GM12878 (cell line): ENCODE measurements around the gene B3GAT1. TPM values are rescaled to one million over a fixed set of nuclear protein-coding genes. Genes with fewer than 3 reads are reported as not detected.

Experiments used
- ATAC-seq: fragments of 200-7000 bp; cut with Tn5 transposase; 3 replicates; pipeline ENCODE4 v1.9.1; 2020; ENCODE audit warnings: mild to moderate bottlenecking, moderate library complexity
- BruUV-seq: library from RNA; stranded (reverse); fragments of 400-500 nt; replicated peaks from 2 replicates; lab custom pipeline; 2021; lab: Mats Ljungman, UMichigan
- CTCF ChIA-PET: fragments of 300-600 bp; sonication (Branson Sonifier 250); formaldehyde crosslinking; extraction: SDS; loops from one replicate; lab custom pipeline; 2021; ENCODE audit warnings: inconsistent platforms; lab: Yijun Ruan, JAX
- POLR2A ChIA-PET: fragments of 350-600 bp; formaldehyde crosslinking; extraction: SDS; loops from one replicate; lab custom pipeline; 2021; ENCODE audit warnings: inconsistent platforms; lab: Charles Lee
- RAD21 ChIA-PET: fragments of 300-600 bp; sonication (Branson Sonifier 250); formaldehyde crosslinking; loops from one replicate; lab custom pipeline; 2023; ENCODE audit warnings: antibody characterized with exemption; ENCODE audit not compliant: unreplicated experiment; lab: Charles Lee
- SMC1A ChIA-PET: fragments of 300-600 bp; sonication (Branson Sonifier 250); formaldehyde crosslinking; loops from one replicate; lab custom pipeline; 2023; ENCODE audit not compliant: unreplicated experiment, uncharacterized antibody; lab: Charles Lee
- DNase-seq: peaks from one replicate; pipeline ENCODE4 v3.0.0-alpha.2; 2011; ENCODE audit warnings: low read depth, low spot score
- FAIRE-seq: peaks from 3 replicates; lab custom pipeline; 2011; peaks lifted over from hg19 to GRCh38; lab: Jason Lieb, UNC
- H2AFZ ChIP-seq: 2 replicates; pipeline ENCODE4 v1.6.0; 2011; ENCODE audit warnings: low read depth, low read length, control low read depth; ENCODE audit not compliant: control insufficient read depth
- H3K27ac ChIP-seq: 2 replicates; pipeline ENCODE4 v1.5.1; 2011; ENCODE audit warnings: control low read depth; ENCODE audit not compliant: control insufficient read depth, insufficient read depth
- H3K27me3 ChIP-seq, 2 experiments: replicated peaks in 1 of 2; 2 replicates each; pipeline versions ENCODE4 v1.6.0 to v1.6.1; 2011; ENCODE audit warnings: low read length in 1 of 2; ENCODE audit not compliant: control insufficient read depth in 2 of 2, insufficient read depth in 2 of 2
- H3K36me3 ChIP-seq, 2 experiments: 2 replicates each; pipeline ENCODE4 v1.5.1; 2011; ENCODE audit warnings: low read length in 1 of 2; ENCODE audit not compliant: control insufficient read depth in 2 of 2, insufficient read depth in 2 of 2
- H3K4me1 ChIP-seq: 2 replicates; pipeline ENCODE4 v1.6.1; 2011; ENCODE audit warnings: mild to moderate bottlenecking, low read length, moderate library complexity, mixed read lengths; ENCODE audit not compliant: control insufficient read depth, insufficient read depth
- H3K4me2 ChIP-seq: 2 replicates; pipeline ENCODE4 v1.6.0; 2011; ENCODE audit warnings: control low read depth; ENCODE audit not compliant: control insufficient read depth, insufficient read depth
- H3K4me3 ChIP-seq: fragments of 200-600 bp; sonication (generic); 2 replicates; pipeline ENCODE4 v1.5.1; 2016
- H3K79me2 ChIP-seq: 2 replicates; pipeline ENCODE4 v1.6.0; 2011; ENCODE audit warnings: low read length; ENCODE audit not compliant: control insufficient read depth, insufficient read depth
- H3K9ac ChIP-seq: 2 replicates; pipeline ENCODE4 v1.8.0; 2011; ENCODE audit warnings: low read length, control low read depth, mixed read lengths; ENCODE audit not compliant: control insufficient read depth, insufficient read depth
- H3K9me3 ChIP-seq: replicated peaks from 3 replicates; pipeline ENCODE4 v1.5.1; 2011; ENCODE audit warnings: mild to moderate bottlenecking, low read length; ENCODE audit not compliant: control insufficient read depth, insufficient read depth
- H4K20me1 ChIP-seq: 2 replicates; pipeline ENCODE4 v1.6.0; 2011; ENCODE audit not compliant: control insufficient read depth, insufficient read depth
- BCL11A ChIP-seq: IDR thresholded peaks from 2 replicates; pipeline ENCODE4 v1.6.1; 2011; ENCODE audit warnings: low read depth, low read length
- MYB ChIP-seq: fragments of 150-350 bp; IDR thresholded peaks from 2 replicates; pipeline ENCODE4 v1.6.1; 2014; ENCODE audit warnings: mild to moderate bottlenecking, low read depth, low read length, borderline replicate concordance
- NKRF ChIP-seq: fragments of 450-650 bp; conservative IDR thresholded peaks from 2 replicates; pipeline ENCODE4 v1.6.1; 2017; ENCODE audit warnings: mild to moderate bottlenecking, moderate library complexity
- RCOR1 ChIP-seq: conservative IDR thresholded peaks from 2 replicates; pipeline ENCODE4 v1.6.1; 2012; ENCODE audit warnings: low read depth, low read length, improper control_type of control experiment
- SMAD5 ChIP-seq: IDR thresholded peaks from 2 replicates; pipeline ENCODE4 v1.6.1; 2016; ENCODE audit warnings: antibody characterized with exemption, low read depth
- SMARCA5 ChIP-seq: fragments of 450-650 bp; IDR thresholded peaks from 2 replicates; pipeline ENCODE4 v1.6.1; 2017; ENCODE audit warnings: mild to moderate bottlenecking
- SRF ChIP-seq, 2 experiments: IDR thresholded peaks; 2 replicates each; pipeline ENCODE4 v1.6.1; 2011; ENCODE audit warnings: low read depth in 2 of 2, low read length in 2 of 2, mild to moderate bottlenecking in 1 of 2, moderate library complexity in 1 of 2
- TCF7 ChIP-seq: IDR thresholded peaks from 2 replicates; pipeline ENCODE4 v1.6.1; 2014; ENCODE audit warnings: antibody characterized with exemption, borderline replicate concordance
- ZNF274 ChIP-seq: IDR thresholded peaks from one replicate; pipeline ENCODE4 v1.8.0; 2011; ENCODE audit not compliant: insufficient read length, insufficient read depth
- WGBS: methylation state at CpG from one replicate; pipeline ENCODE4 v1.1.6; 2016; ENCODE audit warnings: low lambda C conversion rate; ENCODE audit not compliant: insufficient replicate concordance, insufficient coverage; ENCODE audit errors: missing lambda C conversion rate; 5-methylcytosine and 5-hydroxymethylcytosine counted together
- in situ Hi-C: fragments of 300-500 bp; cut with MboI; formaldehyde crosslinking; loops from 9 replicates; pipeline ENCODE4 v1.14.3; 2018; ENCODE audit warnings: mixed read lengths
- intact Hi-C: fragments of 100-400 bp; cut with micrococcal nuclease; formaldehyde crosslinking; loops from one replicate; pipeline ENCODE4 v1.14.2; 2022; ENCODE audit not compliant: unreplicated experiment
- polyA plus RNA-seq, 11 experiments: library from polyadenylated mRNA; depleted of rRNA in 4 of 11; unstranded in 6 of 11; stranded (reverse) in 5 of 11; fragments of >200 nt; fragmentation: Nextera tagmentation in 4 of 11; fragmentation: Illumina TruSeq in 1 of 11; extraction: Ambion mirVana in 4 of 11; extraction: Trizol in 1 of 11; gene quantifications; 1 replicate in 1 of 11; 2 replicates in 10 of 11; pipeline versions ENCODE4 v1.2.1 to v1.2.3, GENCODE V29; 2011 to 2016; ENCODE audit warnings: inconsistent platforms in 2 of 11, missing spikeins in 2 of 11, low read depth in 1 of 11
- total RNA-seq, 4 experiments: library from RNA; depleted of rRNA in 3 of 4; stranded (reverse); fragments of >200 nt in 3 of 4; fragmentation: Illumina TruSeq in 1 of 4; extraction: Trizol in 1 of 4; gene quantifications; 2 replicates each; pipeline versions ENCODE4 v1.2.1 to v1.2.3, GENCODE V29; 2013 to 2021
- TF ChIP-seq, protein P1 (sequence below): IDR thresholded peaks from 2 replicates; pipeline ENCODE4 v1.6.1; 2012; ENCODE audit warnings: low read depth, low read length, improper control_type of control experiment
- TF ChIP-seq, protein P2 (sequence below): fragments of 450-650 bp; IDR thresholded peaks from 2 replicates; pipeline ENCODE4 v1.6.1; 2016; ENCODE audit warnings: mild to moderate bottlenecking

The B3GAT1 gene
- total and polyA plus RNA-seq, 10 of the 15 experiments (the other 5 are each of a cell fraction or from before 2014, with no cell fraction given) = 0.05 TPM; not detected in 9

DNA sequence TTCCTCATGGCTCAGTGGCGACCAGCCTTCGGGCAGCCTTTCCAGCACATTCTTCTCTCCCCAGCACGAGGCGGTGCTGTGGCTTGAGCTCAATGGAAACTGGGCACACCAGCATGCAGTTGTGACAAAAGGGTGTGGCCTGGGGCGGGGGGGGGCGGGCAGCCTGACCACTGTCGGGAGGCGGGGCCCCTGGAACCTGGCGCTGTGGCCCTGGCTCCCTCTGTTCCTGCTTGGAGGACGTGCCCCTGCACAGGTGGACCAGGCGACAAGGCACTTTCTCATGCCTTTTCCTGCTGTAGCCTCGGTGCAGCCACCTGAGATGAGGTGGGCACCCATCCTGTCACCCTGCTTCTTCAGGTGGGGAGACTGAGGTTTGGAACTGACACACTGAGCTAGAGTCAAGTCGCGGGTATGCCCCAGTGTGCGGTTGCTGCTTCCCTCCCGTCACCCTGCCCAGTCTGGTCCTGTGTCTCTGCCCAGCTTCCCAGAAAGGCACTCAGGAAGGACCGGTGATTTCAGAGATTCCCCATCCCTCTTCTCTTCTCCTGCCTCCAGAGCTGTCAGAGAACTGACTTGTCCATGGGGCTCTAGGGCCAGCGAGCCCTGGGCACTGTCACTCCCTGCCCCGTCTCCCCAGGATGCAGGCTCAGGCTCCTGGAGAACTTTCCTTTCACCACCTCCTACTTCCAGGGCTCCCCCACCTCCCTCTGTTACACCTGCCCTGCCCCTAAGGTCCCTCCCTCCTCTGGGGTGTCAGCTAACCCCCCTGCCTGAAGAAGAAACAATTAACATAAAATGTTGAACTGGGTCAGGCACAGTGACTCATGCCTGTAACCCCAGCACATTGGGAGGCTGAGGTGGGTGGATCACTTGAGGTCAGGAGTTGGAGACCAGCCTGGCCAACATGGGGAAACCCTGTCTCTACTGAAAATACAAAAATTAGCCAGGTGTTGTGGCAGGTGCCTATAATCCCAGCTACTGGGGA is 9.9 kb downstream of the B3GAT1 start:
- TF ChIP-seq, protein P1, sequence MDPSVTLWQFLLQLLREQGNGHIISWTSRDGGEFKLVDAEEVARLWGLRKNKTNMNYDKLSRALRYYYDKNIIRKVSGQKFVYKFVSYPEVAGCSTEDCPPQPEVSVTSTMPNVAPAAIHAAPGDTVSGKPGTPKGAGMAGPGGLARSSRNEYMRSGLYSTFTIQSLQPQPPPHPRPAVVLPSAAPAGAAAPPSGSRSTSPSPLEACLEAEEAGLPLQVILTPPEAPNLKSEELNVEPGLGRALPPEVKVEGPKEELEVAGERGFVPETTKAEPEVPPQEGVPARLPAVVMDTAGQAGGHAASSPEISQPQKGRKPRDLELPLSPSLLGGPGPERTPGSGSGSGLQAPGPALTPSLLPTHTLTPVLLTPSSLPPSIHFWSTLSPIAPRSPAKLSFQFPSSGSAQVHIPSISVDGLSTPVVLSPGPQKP = no peak
- Histone ChIP-seq H4K20me1 (no peaks in the 10 kb centered on the region), H3K4me2 (no peak overlapping the region), H3K79me2 (no peaks in the 10 kb centered on the region), H3K27ac (no peak overlapping the region), H3K4me1 (no peaks in the 10 kb centered on the region), H3K9me3 (no peaks in the 10 kb centered on the region), H3K9ac (no peak overlapping the region), H3K36me3 (no peaks in the 10 kb centered on the region), H2AFZ (no peak overlapping the region), H3K4me3 (no peak overlapping the region), H3K27me3 (no peaks in the 10 kb centered on the region; a peak in 2 of 4 replicates)
- ATAC-seq (no peak), FAIRE-seq (no peak), DNase-seq (no peak)
- 45% methylated on average over 15 of the region's 19 CpGs for WGBS
- intact Hi-C loops (no loop called here), in situ Hi-C loops (no loop called here)
- SMC1A ChIA-PET = no interaction called here
- RAD21 ChIA-PET = no interaction called here
- CTCF ChIA-PET = interaction anchor here (0.7 kb wide), 1 partner anchor 247 kb away, joined by 3 read pairs; no protein-coding TSS in a partner anchor
- BruUV-seq = no TSS peak
- POLR2A ChIA-PET = no interaction called here

DNA sequence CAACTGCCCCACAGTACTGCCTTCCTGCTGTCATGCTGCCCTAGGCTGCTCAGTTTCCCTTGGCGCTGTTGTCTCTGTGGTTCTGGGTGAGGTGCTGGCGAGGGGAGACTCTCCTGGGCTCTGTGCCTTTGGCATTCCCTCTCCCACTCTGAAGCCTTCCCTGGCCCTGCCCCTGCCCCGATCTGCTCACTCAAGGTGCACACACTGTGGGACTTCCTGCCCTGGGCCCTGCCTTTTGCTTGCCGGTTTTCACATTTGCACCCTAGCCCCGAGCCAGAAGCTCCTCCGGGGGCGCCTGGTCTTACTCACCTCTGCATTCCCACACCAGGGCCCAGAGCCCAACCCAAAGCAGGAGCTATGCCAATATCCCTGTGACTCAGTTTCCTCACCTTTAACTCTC is 12.0 kb downstream of the B3GAT1 start:
- Histone ChIP-seq H3K27ac (no peak overlapping the region), H3K79me2 (no peaks in the 10 kb centered on the region), H3K36me3 (no peaks in the 10 kb centered on the region), H3K27me3 (no peaks in the 10 kb centered on the region; a peak in 2 of 4 replicates), H3K4me2 (no peak overlapping the region), H3K4me1 (no peaks in the 10 kb centered on the region), H3K9me3 (no peaks in the 10 kb centered on the region), H2AFZ (no peak overlapping the region), H3K4me3 (no peak overlapping the region), H3K9ac (no peak overlapping the region), H4K20me1 (no peaks in the 10 kb centered on the region)
- ChIA-PET CTCF (no interaction called here), SMC1A (no interaction called here), POLR2A (no interaction called here), RAD21 (no interaction called here)
- no peak for DNase-seq
- BruUV-seq = no TSS peak
- intact Hi-C loops (no loop called here), in situ Hi-C loops (no loop called here)
- 28% methylated on average over 7 of the region's 7 CpGs for WGBS
- ATAC-seq = no peak
- no peak for FAIRE-seq
- TF ChIP-seq NKRF (no peak), RCOR1 (no peak), SMARCA5 (no peak), ZNF274 (no peak), BCL11A (no peak), SMAD5 (no peak), MYB (no peak), TCF7 (no peak), SRF (IDR thresholded peaks at IDR 0.05; ENCODE audit: low read depth in 2 of 2, low read length in 2 of 2) (no peak)
- TF ChIP-seq, protein P2, sequence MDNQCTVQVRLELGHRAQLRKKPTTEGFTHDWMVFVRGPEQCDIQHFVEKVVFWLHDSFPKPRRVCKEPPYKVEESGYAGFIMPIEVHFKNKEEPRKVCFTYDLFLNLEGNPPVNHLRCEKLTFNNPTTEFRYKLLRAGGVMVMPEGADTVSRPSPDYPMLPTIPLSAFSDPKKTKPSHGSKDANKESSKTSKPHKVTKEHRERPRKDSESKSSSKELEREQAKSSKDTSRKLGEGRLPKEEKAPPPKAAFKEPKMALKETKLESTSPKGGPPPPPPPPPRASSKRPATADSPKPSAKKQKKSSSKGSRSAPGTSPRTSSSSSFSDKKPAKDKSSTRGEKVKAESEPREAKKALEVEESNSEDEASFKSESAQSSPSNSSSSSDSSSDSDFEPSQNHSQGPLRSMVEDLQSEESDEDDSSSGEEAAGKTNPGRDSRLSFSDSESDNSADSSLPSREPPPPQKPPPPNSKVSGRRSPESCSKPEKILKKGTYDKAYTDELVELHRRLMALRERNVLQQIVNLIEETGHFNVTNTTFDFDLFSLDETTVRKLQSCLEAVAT = no peak
